ENCODE data around the gene PPP2R1A. TPM values are rescaled to one million over a fixed set of nuclear protein-coding genes. Genes with fewer than 3 reads are reported as not detected.

The PPP2R1A gene
- polyA plus RNA-seq, 2 of the 4 experiments (the other 2 are of a cell fraction), result 144 to 145 TPM

DNA sequence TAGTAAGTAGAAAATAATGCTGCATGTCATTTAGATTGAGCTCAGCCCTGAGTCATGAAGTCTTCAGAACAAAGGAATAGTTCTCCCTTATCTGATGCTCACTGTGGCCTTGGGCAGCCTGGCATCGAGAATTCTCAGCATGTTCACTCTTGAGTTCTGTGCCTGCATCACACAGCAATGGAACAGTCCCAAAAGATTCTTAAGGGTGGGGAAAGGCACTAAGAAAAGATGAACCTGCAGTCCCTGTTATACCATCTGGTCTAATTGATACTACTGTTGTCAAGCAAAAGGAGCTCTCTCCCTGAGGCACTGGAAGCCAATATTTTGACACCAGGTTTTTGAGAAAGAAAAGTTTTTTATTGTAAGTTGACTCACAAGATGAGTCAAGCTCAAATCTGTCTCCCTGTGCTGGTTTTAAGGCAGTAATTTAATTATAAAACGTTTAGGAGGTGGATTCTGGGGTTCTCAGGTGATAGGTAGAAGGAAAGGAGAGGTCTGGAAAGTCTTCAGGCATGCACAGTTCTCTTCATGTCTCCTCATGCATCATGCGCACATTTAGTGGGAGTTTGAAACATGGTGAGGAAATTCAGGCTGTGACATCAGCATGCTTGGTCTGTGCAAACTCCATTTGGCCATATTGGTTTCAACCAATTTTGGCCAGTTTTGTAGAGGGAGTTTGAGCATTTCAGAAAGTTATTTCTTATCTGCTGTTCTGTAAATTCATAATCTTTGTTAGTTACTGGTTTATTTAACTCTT lies 41.5 kb downstream of the PPP2R1A start (continued):
- TF ChIP-seq, protein P1, sequence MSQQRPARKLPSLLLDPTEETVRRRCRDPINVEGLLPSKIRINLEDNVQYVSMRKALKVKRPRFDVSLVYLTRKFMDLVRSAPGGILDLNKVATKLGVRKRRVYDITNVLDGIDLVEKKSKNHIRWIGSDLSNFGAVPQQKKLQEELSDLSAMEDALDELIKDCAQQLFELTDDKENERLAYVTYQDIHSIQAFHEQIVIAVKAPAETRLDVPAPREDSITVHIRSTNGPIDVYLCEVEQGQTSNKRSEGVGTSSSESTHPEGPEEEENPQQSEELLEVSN (IDR thresholded peaks at IDR 0.05; ENCODE audit: borderline replicate concordance, low read depth), result no peak
- TF ChIP-seq ZFP36 (IDR thresholded peaks at IDR 0.05; ENCODE audit: borderline replicate concordance, partially characterized antibody) (no peak), MAZ (IDR thresholded peaks at IDR 0.05; ENCODE audit: borderline replicate concordance, low read depth, low read length) (no peak), RARB (CRISPR knock-in tag; IDR thresholded peaks at IDR 0.05) (no peak), POLR2AphosphoS2 (conservative IDR thresholded peaks at IDR 0.05; ENCODE audit: low read length) (no peak)

DNA sequence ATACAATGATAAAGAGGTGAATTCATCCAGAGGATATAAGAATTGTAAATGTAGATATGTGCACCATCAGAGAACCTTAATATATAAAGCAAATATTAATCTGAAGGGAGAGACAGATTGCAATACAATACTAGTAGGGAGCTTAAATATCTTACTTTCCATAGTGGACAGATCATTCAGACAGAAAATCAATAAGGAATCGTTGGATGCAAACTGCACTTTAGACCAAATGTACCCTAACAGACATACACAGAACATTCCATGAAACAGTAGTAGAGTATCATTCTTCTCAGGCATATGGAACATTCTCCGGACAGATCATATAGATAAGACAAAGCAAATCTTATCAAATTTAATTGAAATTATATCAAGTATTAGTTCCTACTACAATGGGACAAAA lies 44.6 kb downstream of the PPP2R1A start:
- 57% methylated on average over 2 of the region's 2 CpGs for WGBS (ENCODE audit: missing lambda C conversion rate)

DNA sequence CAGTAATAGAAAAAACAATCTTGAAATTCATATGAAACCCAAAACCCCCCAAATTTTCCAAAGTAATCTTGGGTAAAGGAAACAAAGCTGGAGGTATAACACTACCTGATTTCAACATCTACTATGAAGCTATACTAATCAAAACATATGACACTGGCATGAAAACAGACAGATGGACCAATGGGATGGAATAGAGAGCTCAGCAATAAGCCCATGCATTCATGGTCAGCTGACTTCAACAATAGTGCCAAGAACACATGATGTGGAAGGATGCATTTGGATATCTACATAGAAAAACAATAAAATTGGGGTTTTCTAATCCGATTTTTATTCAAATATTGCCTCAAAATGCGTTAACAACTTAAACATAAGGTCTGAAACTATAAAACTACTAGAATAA lies 47.3 kb downstream of the PPP2R1A start:
- no peak for FAIRE-seq
- no peak for DNase-seq (ENCODE audit: low read depth in 1 of 2, low spot score in 1 of 2)
- Histone ChIP-seq H3K9me3 (peaks cover 77% of the 10 kb centered on the region), H3K27ac (no peak overlapping the region), H3K4me2 (no peak overlapping the region), H3K4me3 (no peak overlapping the region), H3K4me1 (no peaks in the 10 kb centered on the region)
- no peak for TF ChIP-seq POLR2AphosphoS2 (conservative IDR thresholded peaks at IDR 0.05; ENCODE audit: low read length)
- no peak for TF ChIP-seq NR3C1 (IDR thresholded peaks at IDR 0.05)
- TF ChIP-seq, protein P2, sequence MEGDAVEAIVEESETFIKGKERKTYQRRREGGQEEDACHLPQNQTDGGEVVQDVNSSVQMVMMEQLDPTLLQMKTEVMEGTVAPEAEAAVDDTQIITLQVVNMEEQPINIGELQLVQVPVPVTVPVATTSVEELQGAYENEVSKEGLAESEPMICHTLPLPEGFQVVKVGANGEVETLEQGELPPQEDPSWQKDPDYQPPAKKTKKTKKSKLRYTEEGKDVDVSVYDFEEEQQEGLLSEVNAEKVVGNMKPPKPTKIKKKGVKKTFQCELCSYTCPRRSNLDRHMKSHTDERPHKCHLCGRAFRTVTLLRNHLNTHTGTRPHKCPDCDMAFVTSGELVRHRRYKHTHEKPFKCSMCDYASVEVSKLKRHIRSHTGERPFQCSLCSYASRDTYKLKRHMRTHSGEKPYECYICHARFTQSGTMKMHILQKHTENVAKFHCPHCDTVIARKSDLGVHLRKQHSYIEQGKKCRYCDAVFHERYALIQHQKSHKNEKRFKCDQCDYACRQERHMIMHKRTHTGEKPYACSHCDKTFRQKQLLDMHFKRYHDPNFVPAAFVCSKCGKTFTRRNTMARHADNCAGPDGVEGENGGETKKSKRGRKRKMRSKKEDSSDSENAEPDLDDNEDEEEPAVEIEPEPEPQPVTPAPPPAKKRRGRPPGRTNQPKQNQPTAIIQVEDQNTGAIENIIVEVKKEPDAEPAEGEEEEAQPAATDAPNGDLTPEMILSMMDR (IDR thresholded peaks at IDR 0.05), result no peak
- TF ChIP-seq EHMT2 (IDR thresholded peaks at IDR 0.05; ENCODE audit: low read depth), result no peak
- TF ChIP-seq FOSB (CRISPR knock-in tag; IDR thresholded peaks at IDR 0.05), result no peak
- no peak for TF ChIP-seq RCOR1 (IDR thresholded peaks at IDR 0.05; ENCODE audit: low read depth, low read length)
- TF ChIP-seq EP300 (IDR thresholded peaks at IDR 0.05), result no peak
- no peak for TF ChIP-seq ZSCAN20 (CRISPR knock-in tag; IDR thresholded peaks at IDR 0.05)
- CTCF ChIA-PET, result interaction anchor here (0.7 to 1.5 kb wide), 14 partner anchors 9 to 524 kb away, joined by 3 to 16 read pairs (median 3); partner anchors contain the start of gene ZNF432
- ATAC-seq, result no peak
- WGBS (ENCODE audit: missing lambda C conversion rate), result 10% methylated on average over 2 of the region's 2 CpGs
- POLR2A ChIA-PET, result no interaction called here

More for the DNA sequence above, 44.6 kb downstream of the PPP2R1A start:
- DNase-seq (ENCODE audit: low read depth in 1 of 2, low spot score in 1 of 2) (no peak), FAIRE-seq (no peak), ATAC-seq (no peak)
- Histone ChIP-seq H3K4me2 (no peak overlapping the region), H3K4me3 (no peak overlapping the region), H3K27ac (no peak overlapping the region), H3K4me1 (no peaks in the 10 kb centered on the region), H3K9me3 (peaks cover 82% of the 10 kb centered on the region)
- TF ChIP-seq GATA3 (IDR thresholded peaks at IDR 0.05; ENCODE audit: borderline replicate concordance) (no peak), HOXB5 (CRISPR knock-in tag; IDR thresholded peaks at IDR 0.05) (no peak), CHD4 (IDR thresholded peaks at IDR 0.05; ENCODE audit: borderline replicate concordance) (no peak), FOXS1 (CRISPR knock-in tag; IDR thresholded peaks at IDR 0.05) (no peak), RNF2 (IDR thresholded peaks at IDR 0.05; ENCODE audit: borderline replicate concordance, low read depth) (no peak), RCOR1 (IDR thresholded peaks at IDR 0.05; ENCODE audit: low read depth, low read length) (no peak), EHMT2 (IDR thresholded peaks at IDR 0.05; ENCODE audit: low read depth) (no peak), SREBF2 (IDR thresholded peaks at IDR 0.05) (no peak), POLR2A (IDR thresholded peaks at IDR 0.05; ENCODE audit: low read length) (no peak), ESRRA (IDR thresholded peaks at IDR 0.05; ENCODE audit: borderline replicate concordance, low read length) (no peak), EP300 (IDR thresholded peaks at IDR 0.05) (no peak), MAZ (IDR thresholded peaks at IDR 0.05; ENCODE audit: borderline replicate concordance, low read depth, low read length) (no peak), NPAS2 (CRISPR knock-in tag; IDR thresholded peaks at IDR 0.05; ENCODE audit: borderline replicate concordance) (no peak), CHD2 (IDR thresholded peaks at IDR 0.05; ENCODE audit: low read length, partially characterized antibody) (no peak), ZC3H11A (IDR thresholded peaks at IDR 0.05) (no peak), FOSL2 (IDR thresholded peaks at IDR 0.05) (no peak), FOSL2 (CRISPR knock-in tag; IDR thresholded peaks at IDR 0.05) (no peak), BHLHE40 (IDR thresholded peaks at IDR 0.05; ENCODE audit: low read depth, low read length) (no peak)
- TF ChIP-seq, protein P3, sequence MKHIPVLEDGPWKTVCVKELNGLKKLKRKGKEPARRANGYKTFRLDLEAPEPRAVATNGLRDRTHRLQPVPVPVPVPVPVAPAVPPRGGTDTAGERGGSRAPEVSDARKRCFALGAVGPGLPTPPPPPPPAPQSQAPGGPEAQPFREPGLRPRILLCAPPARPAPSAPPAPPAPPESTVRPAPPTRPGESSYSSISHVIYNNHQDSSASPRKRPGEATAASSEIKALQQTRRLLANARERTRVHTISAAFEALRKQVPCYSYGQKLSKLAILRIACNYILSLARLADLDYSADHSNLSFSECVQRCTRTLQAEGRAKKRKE (CRISPR knock-in tag; IDR thresholded peaks at IDR 0.05; ENCODE audit: low read depth), result no peak
- TF ChIP-seq, protein P2 (IDR thresholded peaks at IDR 0.05), result no peak
- POLR2A ChIA-PET, result no interaction called here
- CTCF ChIA-PET, result no interaction called here

All from A549 (cell line).